Mucosa of stomach (tissue), 1 donor: ENCODE measurements around the gene PSMB8.
"Not testable (repeated sequence)": the region's sequence is repeated elsewhere in the genome, so short reads cannot be mapped to it uniquely, and the experiment has no call there.

Experiments
- H3K27me3 ChIP-seq: one replicate; pipeline ENCODE4 v1.7.0; 2013; ENCODE audit warnings: mild to moderate bottlenecking, low read length; ENCODE audit not compliant: control insufficient read depth, insufficient read depth
- H3K36me3 ChIP-seq: one replicate; pipeline ENCODE4 v1.7.0; 2013; ENCODE audit warnings: low read length; ENCODE audit not compliant: control insufficient read depth, insufficient read depth
- H3K4me1 ChIP-seq: one replicate; pipeline ENCODE4 v1.7.0; 2013; ENCODE audit warnings: mild to moderate bottlenecking, low read length; ENCODE audit not compliant: control insufficient read depth, insufficient read depth
- H3K4me3 ChIP-seq: one replicate; pipeline ENCODE4 v1.7.0; 2013; ENCODE audit warnings: low read length
- H3K9ac ChIP-seq: one replicate; pipeline ENCODE4 v1.7.0; 2013; ENCODE audit warnings: mild to moderate bottlenecking, low read length, moderate library complexity
- H3K9me3 ChIP-seq: one replicate; pipeline ENCODE4 v1.7.0; 2013; ENCODE audit warnings: mild to moderate bottlenecking, low read length, moderate library complexity; ENCODE audit not compliant: control insufficient read depth
- donor health status: Pancreatic carcinoma.

Gene PSMB8

DNA sequence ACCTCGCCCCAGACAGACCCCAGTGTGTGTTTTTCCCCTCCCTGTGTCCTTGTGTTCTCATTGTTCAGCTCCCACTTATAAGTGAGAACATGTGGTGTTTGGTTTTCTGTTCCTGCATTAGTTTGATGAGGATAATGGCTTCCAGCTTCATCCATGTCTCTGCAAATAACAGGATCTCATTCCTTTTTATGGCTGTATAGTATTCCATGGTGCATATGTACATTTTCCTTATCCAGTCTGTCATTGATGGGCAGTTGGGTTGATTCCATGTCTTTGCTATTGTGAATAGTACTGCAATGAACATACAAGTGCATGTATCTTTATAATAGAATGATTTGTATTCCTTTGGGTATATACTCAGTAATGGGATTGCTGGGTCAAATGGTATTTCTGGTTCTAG lies 30.1 kb upstream of the PSMB8 start:
- H3K36me3 ChIP-seq, H3K4me1 ChIP-seq, H3K9ac ChIP-seq: not testable (repeated sequence)

DNA sequence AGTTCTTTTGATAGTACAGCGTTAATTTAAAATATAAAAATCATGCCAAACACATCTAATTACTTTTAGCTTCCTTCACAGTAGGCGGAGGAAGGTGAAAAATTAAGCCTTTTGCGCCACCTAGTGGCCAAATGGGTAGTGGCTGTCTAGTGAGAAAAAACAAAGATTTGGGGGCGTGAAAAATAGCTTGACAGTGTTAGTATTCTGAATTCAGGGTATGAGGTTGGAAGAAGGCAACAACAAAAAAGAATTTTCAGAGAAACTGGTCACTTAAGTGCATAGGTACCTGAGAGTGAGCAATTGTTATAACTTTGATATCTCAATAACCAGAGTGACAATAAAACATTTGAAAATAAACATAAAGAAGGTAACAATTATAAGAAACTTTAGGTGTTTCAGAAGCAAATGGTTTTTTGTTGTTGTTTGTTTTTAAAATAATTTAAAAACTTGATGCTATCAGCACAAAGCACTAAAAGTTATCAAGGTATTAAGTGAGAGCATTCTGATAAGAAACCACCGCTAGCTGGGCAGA lies 24.5 kb upstream of the PSMB8 start:
- H3K4me3 ChIP-seq, result no peak overlapping the region
- H3K9ac ChIP-seq, result no peak overlapping the region
- H3K4me1 ChIP-seq, result no peaks in the 10 kb centered on the region
- H3K36me3 ChIP-seq, result no peaks in the 10 kb centered on the region
- no peaks in the 10 kb centered on the region for H3K27me3 ChIP-seq
- no peaks in the 10 kb centered on the region for H3K9me3 ChIP-seq

More for the DNA sequence above, 30.1 kb upstream of the PSMB8 start:
- not testable (repeated sequence) for H3K4me3 ChIP-seq, H3K9me3 ChIP-seq, H3K27me3 ChIP-seq

DNA sequence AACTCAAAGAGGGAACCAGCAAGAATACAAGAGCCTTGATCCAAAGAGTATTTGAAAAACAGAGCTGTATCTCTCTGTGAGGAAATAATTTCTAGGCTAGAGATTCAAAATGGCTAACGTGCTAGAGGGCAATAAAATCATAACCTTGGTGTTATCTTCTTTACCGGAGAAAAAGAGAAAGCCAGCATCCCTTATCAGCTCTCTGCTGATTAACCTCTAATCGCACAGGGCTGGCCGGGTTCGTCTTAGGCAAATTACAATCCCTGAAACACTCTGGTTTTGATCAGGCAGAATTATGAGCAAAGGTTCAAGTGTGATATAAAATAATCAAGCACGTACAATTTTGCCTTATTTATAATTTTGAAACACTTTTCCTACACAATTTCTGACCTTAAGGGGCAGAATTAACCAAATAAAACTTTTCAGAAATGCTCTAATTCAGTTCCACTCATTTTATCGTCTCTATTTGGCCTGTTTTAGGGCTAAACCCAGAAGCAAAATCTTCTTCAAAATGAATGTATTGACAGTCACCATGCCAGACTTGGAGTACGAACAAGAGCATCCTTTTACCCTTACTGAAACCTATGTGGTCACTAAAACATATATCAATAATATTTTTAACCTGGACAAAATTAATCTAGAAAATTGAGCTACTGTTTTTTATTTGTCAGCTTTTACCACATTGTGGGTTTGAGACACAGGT lies 23.9 kb upstream of the PSMB8 start:
- no peaks in the 10 kb centered on the region for H3K4me1 ChIP-seq
- no peak overlapping the region for H3K4me3 ChIP-seq
- no peaks in the 10 kb centered on the region for H3K9me3 ChIP-seq
- H3K36me3 ChIP-seq, result no peaks in the 10 kb centered on the region
- no peak overlapping the region for H3K9ac ChIP-seq
- H3K27me3 ChIP-seq, result no peaks in the 10 kb centered on the region

DNA sequence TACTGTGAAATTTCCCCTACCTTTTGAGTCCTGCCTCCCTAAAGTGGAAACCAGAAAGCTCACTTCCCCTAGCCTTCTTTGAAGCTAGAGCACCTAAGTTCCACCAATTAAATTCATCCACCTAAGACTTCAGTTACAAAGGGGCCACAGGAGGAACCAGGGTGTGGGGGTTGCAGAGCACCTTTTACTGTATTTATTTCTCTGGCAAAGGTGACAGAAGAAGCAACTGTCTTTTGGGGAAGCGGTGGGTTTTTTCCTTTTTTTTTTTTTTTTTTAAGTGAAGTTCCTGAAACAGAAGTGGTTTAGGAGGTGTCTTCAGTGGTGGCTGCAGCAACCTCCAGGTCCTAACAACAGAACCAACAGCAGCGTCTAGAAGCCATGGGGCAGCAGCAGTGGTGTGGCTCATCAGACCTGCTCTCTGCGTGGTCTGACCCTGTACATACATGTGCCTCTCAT lies 23.2 kb upstream of the PSMB8 start:
- Histone ChIP-seq H3K36me3 (no peaks in the 10 kb centered on the region), H3K4me1 (no peaks in the 10 kb centered on the region), H3K27me3 (no peaks in the 10 kb centered on the region), H3K9ac (no peak overlapping the region), H3K4me3 (no peak overlapping the region), H3K9me3 (no peaks in the 10 kb centered on the region)

DNA sequence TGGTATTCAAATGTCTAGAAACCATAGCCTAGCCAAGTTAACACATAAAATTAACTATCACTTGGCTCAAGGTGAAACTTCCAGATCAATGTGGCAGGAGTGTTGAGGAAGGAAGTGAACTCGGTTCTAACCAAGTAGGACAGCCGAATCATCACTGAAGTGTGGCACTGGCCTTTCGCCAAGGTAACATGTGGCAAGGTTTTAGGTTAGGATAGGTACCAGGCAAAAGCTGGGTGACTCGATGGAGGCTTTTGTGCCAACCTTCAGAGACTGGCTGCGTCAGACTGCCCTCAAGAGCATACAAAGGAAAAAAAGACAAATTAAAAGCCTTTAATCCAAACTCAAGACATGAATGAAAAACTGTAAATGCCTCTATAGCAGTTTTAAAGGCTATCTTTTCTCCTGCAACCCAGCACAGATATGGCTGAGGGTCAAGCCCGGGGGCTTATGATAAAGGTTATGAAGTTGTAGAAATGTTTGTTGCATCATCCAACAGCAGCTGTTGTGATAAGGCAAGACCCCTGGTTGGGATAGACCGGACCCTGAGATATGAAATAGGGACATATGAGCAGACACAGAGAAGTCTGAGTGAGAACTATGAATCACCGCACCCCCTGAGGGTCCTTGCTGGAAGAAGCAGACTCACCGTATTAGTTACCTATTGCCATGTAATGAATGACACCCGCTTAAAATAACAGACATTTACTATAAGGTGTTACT lies 22.0 kb upstream of the PSMB8 start:
- Histone ChIP-seq H3K4me1 (no peaks in the 10 kb centered on the region), H3K9ac (no peak overlapping the region), H3K9me3 (no peaks in the 10 kb centered on the region)

DNA sequence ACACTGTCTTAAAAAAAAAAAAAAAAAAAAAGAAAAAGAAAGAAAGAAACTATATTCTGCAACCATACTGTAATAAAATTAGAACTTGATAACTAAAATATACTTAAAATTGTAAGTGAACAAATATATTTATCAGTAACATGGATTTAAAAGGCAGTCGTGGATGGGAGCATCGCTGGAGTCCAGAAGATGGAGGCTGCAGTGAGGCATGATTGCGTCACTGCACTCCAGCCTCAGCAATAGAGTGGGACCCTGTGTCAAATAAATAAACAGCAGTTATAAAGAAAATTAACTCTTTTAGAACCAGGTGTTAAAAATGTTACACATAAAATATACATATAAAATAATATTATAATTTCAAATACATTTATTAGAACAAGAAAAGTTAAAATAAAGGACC lies 18.9 kb upstream of the PSMB8 start:
- H3K36me3 ChIP-seq, result no peaks in the 10 kb centered on the region

More for the DNA sequence above, 22.0 kb upstream of the PSMB8 start:
- Histone ChIP-seq H3K27me3 (no peaks in the 10 kb centered on the region), H3K4me3 (no peak overlapping the region), H3K36me3 (no peaks in the 10 kb centered on the region)

DNA sequence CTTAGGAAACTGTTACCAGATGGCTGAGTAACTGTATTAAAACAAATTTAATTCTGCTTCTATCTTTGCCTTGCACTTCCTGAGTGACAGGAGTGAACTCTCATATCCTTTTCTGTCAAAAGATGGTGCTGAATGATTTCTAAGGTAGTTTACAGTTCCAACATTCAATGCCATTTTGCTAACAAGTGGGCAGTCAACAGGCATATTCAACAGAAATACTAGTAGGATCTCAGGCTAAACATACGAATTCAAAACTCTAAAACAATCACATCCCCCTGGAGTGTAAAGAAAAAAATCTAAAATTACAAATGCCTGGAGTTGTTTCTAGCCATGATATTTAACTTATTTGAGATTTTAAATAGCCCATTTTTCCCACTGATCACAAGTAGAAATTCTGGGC lies 16.8 kb upstream of the PSMB8 start:
- no peaks in the 10 kb centered on the region for H3K36me3 ChIP-seq
- H3K4me1 ChIP-seq, result no peaks in the 10 kb centered on the region
- no peak overlapping the region for H3K4me3 ChIP-seq
- H3K9me3 ChIP-seq, result no peaks in the 10 kb centered on the region
- H3K27me3 ChIP-seq, result no peaks in the 10 kb centered on the region
- H3K9ac ChIP-seq, result no peak overlapping the region

More for the DNA sequence above, 18.9 kb upstream of the PSMB8 start:
- no peaks in the 10 kb centered on the region for H3K27me3 ChIP-seq
- H3K9me3 ChIP-seq, result no peaks in the 10 kb centered on the region
- H3K9ac ChIP-seq, result no peak overlapping the region
- H3K4me1 ChIP-seq, result no peaks in the 10 kb centered on the region
- no peak overlapping the region for H3K4me3 ChIP-seq

DNA sequence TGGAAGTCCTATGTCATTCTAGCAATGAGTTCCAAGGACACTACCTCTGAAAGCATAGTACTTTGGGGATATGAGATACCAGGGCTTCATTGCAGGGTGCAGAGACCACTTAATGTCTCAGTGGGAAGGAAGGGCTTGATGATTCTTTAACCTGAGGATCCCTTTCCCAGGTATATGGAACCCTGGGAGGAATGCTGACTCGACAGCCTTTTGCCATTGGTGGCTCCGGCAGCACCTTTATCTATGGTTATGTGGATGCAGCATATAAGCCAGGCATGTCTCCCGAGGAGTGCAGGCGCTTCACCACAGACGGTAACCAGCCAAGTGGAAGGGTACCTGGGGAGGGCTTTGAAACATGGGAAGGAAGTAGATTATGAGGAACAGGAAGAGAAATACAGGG lies 14.3 kb upstream of the PSMB8 start:
- H3K9ac ChIP-seq, result no peak overlapping the region
- H3K9me3 ChIP-seq, result no peaks in the 10 kb centered on the region
- H3K4me3 ChIP-seq, result no peak overlapping the region
- H3K4me1 ChIP-seq, result peaks cover 9% of the 10 kb centered on the region
- H3K36me3 ChIP-seq, result no peaks in the 10 kb centered on the region
- no peaks in the 10 kb centered on the region for H3K27me3 ChIP-seq

DNA sequence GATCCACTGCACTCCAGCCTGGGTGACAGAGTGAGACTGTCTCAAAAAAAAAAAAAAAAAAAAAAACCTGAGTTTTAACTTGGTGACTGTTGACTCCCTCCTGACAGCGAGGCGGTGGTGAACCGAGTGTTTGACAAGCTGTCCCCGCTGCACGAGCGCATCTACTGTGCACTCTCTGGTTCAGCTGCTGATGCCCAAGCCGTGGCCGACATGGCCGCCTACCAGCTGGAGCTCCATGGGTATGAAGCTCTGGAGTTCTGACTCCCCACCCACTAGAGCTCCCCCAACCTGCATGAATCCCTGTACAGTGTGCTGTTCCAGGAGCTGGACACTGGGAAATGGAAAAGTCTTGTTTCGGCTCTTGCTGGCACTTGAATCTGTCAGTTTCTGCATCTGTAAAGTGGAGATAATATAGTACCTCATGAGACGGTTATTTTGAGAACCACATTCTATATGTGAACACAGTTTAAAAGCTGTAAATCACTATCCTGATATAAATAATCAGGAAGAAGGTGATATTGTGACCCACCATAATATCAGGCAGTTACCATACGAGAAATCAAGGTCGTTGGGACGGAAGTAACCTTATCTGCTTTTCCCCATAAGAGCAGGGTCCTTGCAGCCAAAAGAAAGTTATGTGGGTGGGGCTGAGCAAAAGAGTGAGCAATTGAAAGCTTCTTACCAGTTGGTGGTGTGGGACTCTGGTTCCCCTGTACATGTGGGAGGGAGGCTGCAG lies 13.5 kb upstream of the PSMB8 start:
- Histone ChIP-seq H3K9ac (no peak overlapping the region), H3K4me1 (peaks cover 12% of the 10 kb centered on the region), H3K36me3 (no peaks in the 10 kb centered on the region), H3K27me3 (no peaks in the 10 kb centered on the region), H3K9me3 (no peaks in the 10 kb centered on the region), H3K4me3 (no peak overlapping the region)

DNA sequence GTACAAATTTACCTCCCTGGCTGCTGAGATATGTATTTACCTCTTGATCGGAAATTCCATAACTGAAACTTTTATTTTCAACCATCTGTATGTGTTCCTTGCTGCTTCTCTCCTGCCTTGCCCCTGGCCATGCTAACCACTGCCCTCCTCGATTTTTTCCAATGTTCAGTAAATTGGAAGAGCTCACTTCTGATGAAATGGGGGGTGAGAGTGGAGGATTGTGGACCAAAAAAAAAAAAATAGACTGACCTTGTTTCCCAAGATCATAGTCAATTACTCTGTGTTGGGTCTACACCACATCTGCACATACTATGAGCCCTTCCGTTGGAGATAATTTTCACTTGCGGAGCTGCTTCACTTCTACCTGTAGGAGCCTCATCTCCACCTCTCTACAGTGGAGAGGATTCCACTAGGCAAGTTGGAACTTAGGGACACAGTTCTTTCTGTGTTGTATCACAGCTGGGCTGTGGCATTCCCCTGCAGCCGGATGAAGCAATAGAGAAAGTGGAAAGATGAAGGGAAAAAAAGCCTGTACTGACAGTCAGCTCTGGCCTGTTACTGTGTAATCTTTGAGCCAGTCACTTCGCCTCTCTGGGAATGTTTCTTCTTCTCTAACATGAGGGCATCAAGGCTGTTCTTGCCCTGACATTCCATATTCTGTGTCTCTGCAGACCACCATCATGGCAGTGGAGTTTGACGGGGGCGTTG lies 11.8 kb upstream of the PSMB8 start:
- peaks cover 22% of the 10 kb centered on the region for H3K4me1 ChIP-seq
- H3K4me3 ChIP-seq, result no peak overlapping the region
- H3K9me3 ChIP-seq, result no peaks in the 10 kb centered on the region
- H3K36me3 ChIP-seq, result peaks cover 8% of the 10 kb centered on the region
- H3K27me3 ChIP-seq, result no peaks in the 10 kb centered on the region
- H3K9ac ChIP-seq, result no peak overlapping the region

DNA sequence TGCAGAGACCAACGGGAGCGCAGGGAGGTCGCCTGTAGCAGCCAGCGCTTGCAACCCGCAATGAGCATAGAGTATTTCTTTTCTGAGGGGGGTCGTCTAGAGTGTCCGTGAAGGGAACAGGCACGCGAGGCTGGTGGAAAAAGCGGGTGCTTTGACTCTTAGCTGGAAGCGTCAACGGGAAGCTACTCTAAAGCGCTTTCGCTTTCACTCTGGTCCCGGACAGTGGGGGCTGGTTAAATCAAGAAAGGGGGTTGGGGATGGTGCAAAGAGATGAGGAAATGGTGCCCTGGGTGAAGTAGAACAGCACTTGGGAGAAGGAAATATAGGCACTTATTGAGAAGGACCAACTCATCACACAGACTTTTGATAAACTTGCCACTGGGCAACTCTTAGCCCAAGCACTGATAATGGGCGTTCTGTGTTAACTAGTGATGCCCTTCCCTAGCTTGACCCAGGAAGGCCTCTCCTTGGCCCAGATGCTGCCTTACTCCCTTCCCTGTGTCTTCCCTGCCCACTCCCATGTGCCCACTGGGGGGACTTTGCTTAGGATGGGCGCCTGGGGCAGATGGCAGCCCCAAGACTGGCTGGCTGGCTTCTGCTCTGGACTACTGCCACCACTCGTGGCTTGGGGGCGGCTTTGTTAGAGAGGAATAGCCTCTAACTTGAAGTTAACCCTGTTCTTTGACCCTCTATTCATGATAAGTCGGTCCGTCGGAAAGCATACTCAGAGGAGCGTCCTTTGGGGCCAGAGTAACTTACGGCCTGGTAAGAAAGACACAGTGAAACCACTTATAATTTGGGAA lies 10.7 kb upstream of the PSMB8 start:
- peak overlapping the region; percentile 92 for H3K4me3 ChIP-seq
- H3K9me3 ChIP-seq, result no peaks in the 10 kb centered on the region
- no peaks in the 10 kb centered on the region for H3K27me3 ChIP-seq
- H3K36me3 ChIP-seq, result peaks cover 15% of the 10 kb centered on the region
- peak overlapping the region; percentile 94 for H3K9ac ChIP-seq
- peaks cover 22% of the 10 kb centered on the region for H3K4me1 ChIP-seq
